Thymus (tissue), 11 donors: Measurements from ENCODE around the gene ACOT4. TPM values are rescaled to one million over a fixed set of nuclear protein-coding genes. Genes with fewer than 3 reads are reported as not detected.
"Not testable (repeated sequence)": the region's sequence is repeated elsewhere in the genome, so short reads cannot be mapped to it uniquely, and the experiment has no call there.

Experiments
- DNase-seq, 9 donors: peaks; one replicate each; pipeline ENCODE4 v3.0.0-alpha.2; 2013; ENCODE audit warnings: low spot score in 9 of 9, low read depth in 6 of 9, missing footprints in 1 of 9
- H3K27ac ChIP-seq, 2 donors: one replicate each; pipeline ENCODE4 v1.5.1; 2013; ENCODE audit warnings: control low read depth in 1 of 2, low read depth in 1 of 2, low read length in 1 of 2, mild to moderate bottlenecking in 1 of 2, moderate library complexity in 1 of 2
- H3K27me3 ChIP-seq, 2 donors: one replicate each; pipeline ENCODE4 v1.5.1; 2013; ENCODE audit warnings: low read length in 1 of 2; ENCODE audit not compliant: control insufficient read depth in 2 of 2, insufficient read depth in 1 of 2
- H3K36me3 ChIP-seq, 2 donors: one replicate each; pipeline ENCODE4 v1.5.1; 2013; ENCODE audit warnings: low read length in 1 of 2, mild to moderate bottlenecking in 1 of 2, moderate library complexity in 1 of 2; ENCODE audit not compliant: control insufficient read depth in 2 of 2, insufficient read depth in 2 of 2
- H3K4me1 ChIP-seq, 2 donors: one replicate each; pipeline ENCODE4 v1.5.1; 2013; ENCODE audit warnings: low read length in 2 of 2; ENCODE audit not compliant: control insufficient read depth in 2 of 2, insufficient read depth in 2 of 2
- H3K4me3 ChIP-seq, 2 donors: one replicate each; pipeline ENCODE4 v1.5.1; 2013; ENCODE audit warnings: low read length in 2 of 2, control low read depth in 1 of 2, mild to moderate bottlenecking in 1 of 2
- H3K9me3 ChIP-seq, 2 donors: one replicate each; pipeline ENCODE4 v1.5.1; 2013; ENCODE audit warnings: low read length in 1 of 2, mild to moderate bottlenecking in 1 of 2; ENCODE audit not compliant: control insufficient read depth in 2 of 2, insufficient read depth in 1 of 2
- WGBS: extraction: QIAGEN DNeasy Blood & Tissue Kit; methylation state at CpG from one replicate; pipeline ENCODE4 v1.1.7; 2013; 5-methylcytosine and 5-hydroxymethylcytosine counted together
- polyA plus RNA-seq: library from polyadenylated mRNA; stranded (reverse); fragments of 200-250 nt; gene quantifications from one replicate; pipeline ENCODE4 v1.2.3, GENCODE V29; 2013
- total RNA-seq: library from RNA; stranded (reverse); fragments of 120-200 nt; gene quantifications from one replicate; pipeline ENCODE4 v1.2.4, GENCODE V29; 2013
- donor health status: healthy.

ACOT4 gene
- total and polyA plus RNA-seq, 2 donors, result 0.76 to 1.6 TPM

DNA sequence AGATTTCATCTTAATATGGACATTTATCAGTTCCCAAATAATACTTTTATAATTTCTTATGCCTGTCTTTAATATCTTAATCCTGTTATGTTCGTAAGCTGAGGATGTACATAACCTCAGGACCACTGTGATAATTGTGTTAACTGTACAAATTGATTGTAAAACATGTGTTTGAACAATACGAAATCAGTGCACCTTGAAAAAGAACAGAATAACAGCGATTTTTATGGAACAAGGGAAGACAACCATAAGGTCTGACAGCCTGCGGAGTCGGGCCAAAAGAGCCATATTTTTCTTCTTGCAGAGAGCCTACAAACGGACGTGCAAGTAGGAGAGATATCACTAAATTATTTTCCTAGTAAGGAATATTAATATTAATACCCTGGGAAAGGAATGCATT is 29.4 kb upstream of the ACOT4 start:
- H3K27me3 ChIP-seq, H3K27ac ChIP-seq, H3K4me1 ChIP-seq, H3K36me3 ChIP-seq, H3K9me3 ChIP-seq, H3K4me3 ChIP-seq, DNase-seq: not testable (repeated sequence)
- WGBS, result 98% methylated on average over 7 of the region's 7 CpGs

DNA sequence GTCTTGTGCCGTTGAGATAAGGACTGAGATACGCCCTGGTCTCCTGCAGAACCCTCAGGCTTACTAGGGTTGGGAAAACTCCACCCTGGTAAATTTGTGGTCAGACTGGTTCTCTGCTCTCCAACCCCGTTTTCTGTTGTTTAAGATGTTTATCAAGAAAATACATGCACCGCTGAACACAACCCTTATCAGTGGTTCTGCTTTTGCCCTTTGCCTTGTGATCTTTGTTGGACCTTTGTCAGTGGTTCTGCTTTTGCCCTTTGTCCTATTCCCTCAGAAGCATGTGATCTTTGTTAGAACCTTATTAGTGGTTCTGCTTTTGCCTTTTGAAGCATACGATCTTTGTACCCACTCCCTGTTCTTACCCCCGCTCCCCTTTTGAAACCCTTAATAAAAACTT is 29.0 kb upstream of the ACOT4 start:
- H3K36me3 ChIP-seq, H3K9me3 ChIP-seq, H3K4me1 ChIP-seq, H3K27me3 ChIP-seq, H3K27ac ChIP-seq, DNase-seq, H3K4me3 ChIP-seq: not testable (repeated sequence)
- over 99% methylated on average over 6 of the region's 6 CpGs for WGBS

DNA sequence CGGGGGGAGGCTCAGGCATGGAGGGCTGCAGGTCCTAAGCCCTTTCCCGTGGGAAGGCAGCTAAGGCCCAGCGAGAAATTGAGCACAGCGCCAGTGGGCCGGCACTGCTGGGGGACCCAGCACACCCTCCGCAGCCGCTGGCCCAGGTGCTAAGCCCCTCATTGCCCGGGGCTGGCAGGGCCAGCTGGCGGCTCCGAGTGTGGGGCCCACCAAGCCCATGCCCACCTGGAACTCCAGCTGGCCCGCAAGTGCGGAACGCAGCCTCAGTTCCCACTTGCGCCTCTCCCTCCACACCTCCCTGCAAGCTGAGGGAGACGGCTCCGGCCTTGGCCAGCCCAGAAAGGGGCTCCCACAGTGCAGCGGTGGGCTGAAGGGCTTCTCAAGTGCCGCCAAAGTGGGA is 25.2 kb upstream of the ACOT4 start:
- peaks cover 12 to 18% of the 10 kb centered on the region in 2 donors for H3K4me1 ChIP-seq
- H3K9me3 ChIP-seq, H3K27ac ChIP-seq, H3K4me3 ChIP-seq, H3K36me3 ChIP-seq, DNase-seq, H3K27me3 ChIP-seq: not testable (repeated sequence)
- 92% methylated on average over 18 of the region's 18 CpGs for WGBS

DNA sequence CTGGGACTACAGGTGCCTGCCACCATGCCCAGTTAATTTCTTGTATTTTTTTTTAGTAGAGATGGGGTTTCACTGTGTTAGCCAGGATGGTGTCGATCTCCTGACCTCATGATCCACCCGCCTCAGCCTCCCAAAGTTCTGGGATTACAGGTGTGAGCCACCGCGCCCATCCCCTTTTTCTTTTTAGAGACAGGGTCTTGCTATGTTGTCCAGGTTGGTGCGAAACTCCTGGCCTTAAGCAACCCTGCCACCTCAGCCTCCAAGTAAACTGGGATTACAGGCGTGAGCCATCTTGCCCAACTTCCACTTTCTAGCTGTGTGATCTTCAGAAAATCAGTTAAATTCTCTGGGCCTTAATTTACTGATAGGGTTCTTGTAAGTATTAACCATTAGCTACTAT is 24.7 kb upstream of the ACOT4 start:
- peaks cover 12 to 18% of the 10 kb centered on the region in 2 donors for H3K4me1 ChIP-seq
- H3K4me3 ChIP-seq, DNase-seq, H3K27me3 ChIP-seq, H3K9me3 ChIP-seq, H3K27ac ChIP-seq, H3K36me3 ChIP-seq: not testable (repeated sequence)
- WGBS, result 96% methylated on average over 6 of the region's 6 CpGs

DNA sequence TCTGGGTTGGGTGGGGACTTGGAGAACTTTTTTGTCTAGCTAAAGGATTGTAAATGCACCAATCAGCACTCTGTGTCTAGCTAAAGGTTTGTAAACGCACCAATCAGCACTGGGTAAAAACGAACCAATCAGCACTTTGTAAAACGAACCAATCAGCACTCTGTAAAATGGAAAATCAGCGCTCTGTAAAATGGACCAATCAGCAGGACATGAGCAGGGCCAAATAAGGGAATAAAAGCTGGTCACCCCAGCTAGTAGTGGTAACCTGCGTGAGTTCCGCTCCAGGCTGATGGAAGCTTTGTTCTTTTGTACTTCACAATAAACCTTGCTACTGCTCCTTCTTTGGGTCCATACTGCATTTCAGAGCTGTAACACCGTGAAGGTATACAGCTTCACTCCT is 24.3 kb upstream of the ACOT4 start:
- H3K27ac ChIP-seq, result no peak overlapping the region

DNA sequence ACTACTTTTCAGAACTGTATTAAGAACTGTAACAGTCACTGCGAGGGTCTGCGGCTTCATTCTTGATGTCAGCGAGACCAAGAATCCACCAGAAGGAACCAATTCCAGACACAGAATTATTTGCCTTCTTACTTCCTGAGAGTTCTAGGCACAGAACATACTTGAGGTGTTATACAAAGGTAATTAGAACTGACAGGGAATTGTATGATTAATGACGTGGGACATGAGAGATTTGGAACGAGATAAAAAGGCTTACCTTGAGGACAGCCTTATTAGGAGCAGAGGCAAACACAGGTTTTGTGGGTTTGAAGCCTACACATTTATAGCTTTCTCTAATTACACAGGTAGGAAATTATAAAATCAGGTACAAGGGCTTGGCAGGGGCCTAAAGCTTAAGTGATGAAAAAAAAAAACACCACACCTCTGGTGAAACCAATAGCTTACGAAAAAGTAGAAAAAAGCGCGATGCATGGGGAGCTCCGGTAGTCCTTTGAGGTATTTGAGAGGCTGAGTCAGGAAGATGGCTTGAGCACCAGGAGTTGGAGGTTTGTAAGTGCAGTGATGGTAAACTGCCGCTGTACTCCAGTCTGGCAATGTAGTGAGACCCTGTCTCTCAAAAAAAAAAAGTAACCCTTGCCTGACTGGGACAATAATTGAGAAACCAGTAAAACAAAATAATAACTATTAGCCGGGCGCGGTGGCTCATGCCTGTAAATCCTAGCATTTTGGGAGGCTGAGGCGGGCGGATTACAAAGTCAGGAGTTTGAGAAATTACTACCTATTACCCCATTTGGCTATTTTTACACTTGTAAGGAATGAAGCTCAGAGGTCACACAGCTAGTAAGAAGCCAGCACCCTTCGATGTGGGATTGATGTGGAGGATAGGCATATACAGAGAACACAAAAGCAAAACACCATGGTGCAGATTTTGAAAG is 23.5 kb upstream of the ACOT4 start:
- Histone ChIP-seq H3K36me3 (no peaks in the 10 kb centered on the region), H3K4me1 (peaks cover 12 to 18% of the 10 kb centered on the region in 2 donors), H3K27me3 (no peaks in the 10 kb centered on the region), H3K4me3 (peak overlapping the region; percentile 54 to 74), H3K27ac (peak overlapping the region; percentile 15 to 76), H3K9me3 (no peaks in the 10 kb centered on the region)
- 92% methylated on average over 16 of the region's 16 CpGs for WGBS
- peak in 1 of 9 donors; percentile 12 for DNase-seq

More for the DNA sequence above, 24.3 kb upstream of the ACOT4 start:
- Histone ChIP-seq H3K4me3 (no peak overlapping the region), H3K4me1 (peaks cover 12 to 18% of the 10 kb centered on the region in 2 donors), H3K27me3 (no peaks in the 10 kb centered on the region), H3K36me3 (no peaks in the 10 kb centered on the region), H3K9me3 (no peaks in the 10 kb centered on the region)
- 99% methylated on average over 7 of the region's 7 CpGs for WGBS
- no peak for DNase-seq

DNA sequence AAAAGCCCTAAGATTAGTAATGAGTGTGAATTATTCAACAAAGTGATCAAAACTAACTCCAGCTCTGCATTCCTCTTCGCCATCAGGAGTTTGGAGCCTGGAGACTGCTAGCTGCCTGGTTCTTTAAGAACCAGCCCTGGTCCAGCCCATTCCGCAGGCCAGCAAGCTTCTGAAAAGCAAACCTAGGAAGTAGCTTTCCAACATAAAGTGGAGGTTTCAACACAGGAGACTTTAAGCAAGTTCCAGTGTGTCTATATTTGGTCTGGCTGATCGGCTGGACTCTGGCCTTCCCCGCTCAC is 22.8 kb upstream of the ACOT4 start:
- DNase-seq, H3K36me3 ChIP-seq, H3K9me3 ChIP-seq, H3K27me3 ChIP-seq: not testable (repeated sequence)
- Histone ChIP-seq H3K4me1 (peaks cover 12 to 18% of the 10 kb centered on the region in 2 donors), H3K4me3 (peak overlapping the region; percentile 54 to 74), H3K27ac (peak overlapping the region; percentile 76 to 79)
- 27% methylated on average over 4 of the region's 4 CpGs for WGBS

DNA sequence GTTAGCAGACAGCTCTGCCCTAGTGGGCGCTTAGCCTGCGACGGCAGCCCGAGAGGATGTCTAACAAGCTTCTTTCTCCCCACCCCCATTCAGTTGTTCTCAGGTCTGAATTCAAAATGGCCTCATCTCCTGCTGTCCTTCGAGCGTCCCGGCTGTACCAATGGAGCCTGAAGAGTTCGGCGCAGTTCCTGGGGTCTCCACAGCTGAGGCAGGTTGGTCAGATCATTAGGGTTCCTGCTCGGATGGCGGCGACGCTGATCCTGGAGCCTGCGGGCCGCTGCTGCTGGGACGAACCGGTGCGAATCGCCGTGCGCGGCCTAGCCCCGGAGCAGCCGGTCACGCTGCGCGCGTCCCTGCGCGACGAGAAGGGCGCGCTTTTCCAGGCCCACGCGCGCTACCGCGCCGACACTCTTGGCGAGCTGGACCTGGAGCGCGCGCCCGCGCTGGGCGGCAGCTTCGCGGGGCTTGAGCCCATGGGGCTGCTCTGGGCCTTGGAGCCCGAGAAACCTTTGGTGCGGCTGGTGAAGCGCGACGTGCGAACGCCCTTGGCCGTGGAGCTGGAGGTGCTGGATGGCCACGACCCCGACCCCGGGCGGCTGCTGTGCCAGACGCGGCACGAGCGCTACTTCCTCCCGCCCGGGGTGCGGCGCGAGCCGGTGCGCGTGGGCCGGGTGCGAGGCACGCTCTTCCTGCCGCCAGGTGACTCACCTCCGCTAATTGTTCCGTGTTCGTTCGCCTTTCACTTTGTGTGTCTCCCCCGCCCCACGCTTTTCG is 22.3 kb upstream of the ACOT4 start, which contains the start of gene ACOT2:
TSS of gene ACOT2 (plus strand) at position 29 of the 774 bp plus-strand sequence. CDS start at position 57, 28 bp downstream.
- H3K4me1 ChIP-seq, result peaks cover 12 to 18% of the 10 kb centered on the region in 2 donors
- H3K27ac ChIP-seq, result peak within 1 kb of the TSS; percentile 76 to 93
- not testable (repeated sequence) for H3K9me3 ChIP-seq, H3K36me3 ChIP-seq, H3K27me3 ChIP-seq
- H3K4me3 ChIP-seq, result peak within 1 kb of the TSS; percentile 54 to 74
- peak; percentile 52 to 89 (median 68) for DNase-seq
- under 1% methylated on average over 82 of the region's 83 CpGs for WGBS

DNA sequence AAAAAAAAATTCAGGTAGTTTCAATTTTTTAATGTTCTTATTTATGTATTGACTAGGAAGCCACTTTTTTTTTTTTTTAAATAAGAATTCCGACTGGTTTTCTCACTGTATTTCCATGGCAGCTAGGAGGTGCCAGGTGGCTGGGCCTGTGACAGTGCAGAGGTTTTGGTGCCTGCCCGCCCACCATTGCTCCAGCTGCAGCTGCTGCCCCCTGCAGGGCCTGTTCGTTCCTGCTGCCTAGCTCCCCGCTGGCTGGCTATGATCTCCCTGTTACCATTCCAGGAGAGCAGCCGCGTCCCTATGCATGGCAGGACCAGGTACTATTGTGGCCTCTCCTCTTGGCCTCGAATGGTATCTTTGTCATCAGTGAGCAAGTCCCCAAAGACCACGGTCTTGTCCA is 20.8 kb upstream of the ACOT4 start:
- not testable (repeated sequence) for H3K9me3 ChIP-seq, H3K4me3 ChIP-seq, H3K36me3 ChIP-seq, H3K27ac ChIP-seq, H3K27me3 ChIP-seq
- WGBS, result 57% methylated on average over 8 of the region's 8 CpGs
- H3K4me1 ChIP-seq, result peaks cover 12 to 18% of the 10 kb centered on the region in 2 donors
- DNase-seq, result peak in 3 of 9 donors; percentile 35 to 45 (median 40)
